Upper lobe of left lung (tissue), 6 donors: ENCODE measurements around the gene TAP2. TPM values are rescaled to one million over a fixed set of nuclear protein-coding genes. Genes with fewer than 3 reads are reported as not detected.
"Not testable (repeated sequence)": the region's sequence is repeated elsewhere in the genome, so short reads cannot be mapped to it uniquely, and the experiment has no call there.

Experiments
- ATAC-seq, 2 donors: fragments of 200-7000 bp; cut with Tn5 transposase; one replicate each; pipeline ENCODE4 v1.9.1; 2022; ENCODE audit warnings: mild to moderate bottlenecking in 2 of 2, moderate library complexity in 2 of 2; ENCODE audit not compliant: low FRiP score in 2 of 2
- DNase-seq, 2 donors: peaks; one replicate each; pipeline ENCODE4 v3.0.0-alpha.2; 2019 to 2020
- H3K27ac ChIP-seq, 4 donors: fragments of 200-600 bp; sonication (generic); one replicate each; pipeline ENCODE4 v1.5.1; 2016 to 2019
- H3K27me3 ChIP-seq, 4 donors: fragments of 200-600 bp; sonication (generic); one replicate each; pipeline ENCODE4 v1.5.1; 2017 to 2019
- H3K36me3 ChIP-seq, 4 donors: fragments of 200-600 bp; sonication (generic); one replicate each; pipeline ENCODE4 v1.5.1; 2016 to 2019
- H3K4me1 ChIP-seq, 4 donors: fragments of 200-600 bp; sonication (generic); one replicate each; pipeline ENCODE4 v1.5.1; 2018 to 2019
- H3K4me3 ChIP-seq, 4 donors: fragments of 200-600 bp; sonication (generic); one replicate each; pipeline ENCODE4 v1.5.1; 2017 to 2019; ENCODE audit warnings: mild to moderate bottlenecking in 2 of 4, moderate library complexity in 1 of 4
- H3K9me3 ChIP-seq, 4 donors: fragments of 200-600 bp; sonication (generic); one replicate each; pipeline ENCODE4 v1.5.1; 2018 to 2019
- CTCF ChIP-seq, 6 experiments: fragments of 450-650 bp in 4 of 6; fragments of 200-600 bp in 2 of 6; sonication (generic) in 2 of 6; IDR thresholded peaks; one replicate each; pipeline ENCODE4 v1.5.1; 2016 to 2019; ENCODE audit warnings: antibody characterized with exemption in 6 of 6
- EP300 ChIP-seq, 4 donors: sonication (generic); formaldehyde crosslinking; IDR thresholded peaks; one replicate each; pipeline ENCODE4 v1.5.1; 2017; ENCODE audit warnings: antibody characterized with exemption in 4 of 4, control low read depth in 2 of 4
- POLR2A ChIP-seq, 4 donors: fragments of 450-650 bp; IDR thresholded peaks; one replicate each; pipeline ENCODE4 v1.5.1; 2016 to 2017; ENCODE audit warnings: antibody characterized with exemption in 4 of 4, mild to moderate bottlenecking in 2 of 4
- POLR2AphosphoS5 ChIP-seq, 2 donors: sonication (generic); formaldehyde crosslinking; IDR thresholded peaks; one replicate each; pipeline ENCODE4 v1.5.1; 2017; ENCODE audit warnings: antibody characterized with exemption in 2 of 2
- WGBS, 2 donors: methylation state at CpG; one replicate each; pipeline ENCODE4 v1.1.5; 2017 to 2018; 5-methylcytosine and 5-hydroxymethylcytosine counted together
- total RNA-seq, 6 donors: library from RNA; depleted of rRNA in 4 of 6; stranded (reverse); fragments of >200 nt in 4 of 6; gene quantifications; one replicate each; pipeline versions ENCODE4 v1.1.0 to v1.2.1, GENCODE V29; 2016 to 2021
- donor health status: DM: no; HTN: no; CAD: no; lungs with moderate emphysema.
- donor health status: DM: no; HTN: yes; CAD: no; lungs with severe emphysema.

Gene TAP2
- total RNA-seq, 6 donors from 2014 or later: 17.6 to 266 (median 62.1) TPM

- Histone ChIP-seq H3K27ac (no peak overlapping the region), H3K4me3 (no peak overlapping the region), H3K9me3 (no peaks in the 10 kb centered on the region), H3K27me3 (no peaks in the 10 kb centered on the region), H3K36me3 (no peaks in the 10 kb centered on the region), H3K4me1 (peaks cover 0 to 8% (median 2%) of the 10 kb centered on the region in 4 donors)
- 15 to 24% methylated on average over 5 of the region's 5 CpGs for WGBS, 2 donors
- TF ChIP-seq POLR2A (IDR thresholded peaks at IDR 0.05) (no peak), EP300 (IDR thresholded peaks at IDR 0.05) (peak in 2 of 4 donors; percentile 10 to 15), POLR2AphosphoS5 (IDR thresholded peaks at IDR 0.05) (peak; percentile 38 to 64), CTCF (IDR thresholded peaks at IDR 0.05) (no peak)
- DNase-seq (peak in 1 of 2 donors; percentile 88), ATAC-seq (peak; percentile 66 to 81)
These were observed 45.2 kb upstream of the TAP2 start for GRCh38 chr6:32883789-32884188.

- Histone ChIP-seq H3K27me3 (no peaks in the 10 kb centered on the region), H3K9me3 (no peaks in the 10 kb centered on the region), H3K4me3 (no peak overlapping the region), H3K4me1 (peaks cover 0 to 8% (median 2%) of the 10 kb centered on the region in 4 donors), H3K36me3 (no peaks in the 10 kb centered on the region), H3K27ac (no peak overlapping the region)
- WGBS, 2 donors: 74 to 86% methylated on average over 1 of the region's 1 CpG
- ATAC-seq (no peak), DNase-seq (no peak)
- TF ChIP-seq EP300 (IDR thresholded peaks at IDR 0.05) (no peak), CTCF (IDR thresholded peaks at IDR 0.05) (no peak), POLR2A (IDR thresholded peaks at IDR 0.05) (no peak), POLR2AphosphoS5 (IDR thresholded peaks at IDR 0.05) (no peak)
These were observed 44.3 kb upstream of the TAP2 start for GRCh38 chr6:32882879-32883250.

GRCh38 chr6:32880962-32881361, 42.4 kb upstream of the TAP2 start:
- not testable (repeated sequence) for H3K4me3 ChIP-seq

GRCh38 chr6:32879691-32880090, 41.2 kb upstream of the TAP2 start:
- no peaks in the 10 kb centered on the region for H3K27me3 ChIP-seq
- peaks cover 0 to 8% (median 2%) of the 10 kb centered on the region in 4 donors for H3K4me1 ChIP-seq
- no peak for TF ChIP-seq POLR2A (IDR thresholded peaks at IDR 0.05)
- no peak for TF ChIP-seq POLR2AphosphoS5 (IDR thresholded peaks at IDR 0.05)
- no peak for TF ChIP-seq CTCF (IDR thresholded peaks at IDR 0.05)
- peak overlapping the region in 1 of 4 donors; percentile 13 for H3K4me3 ChIP-seq
- WGBS, 2 donors: 67 to 74% methylated on average over 25 to 35 of the region's 35 CpGs
- DNase-seq (peak in 1 of 2 donors; percentile 75), ATAC-seq (no peak)
- H3K27ac ChIP-seq: no peak overlapping the region
- no peaks in the 10 kb centered on the region for H3K36me3 ChIP-seq
- H3K9me3 ChIP-seq: no peaks in the 10 kb centered on the region

More at GRCh38 chr6:32880962-32881361, 42.4 kb upstream of the TAP2 start:
- not testable (repeated sequence) for ATAC-seq, H3K27ac ChIP-seq, H3K4me1 ChIP-seq, DNase-seq, H3K27me3 ChIP-seq, H3K9me3 ChIP-seq, H3K36me3 ChIP-seq
- WGBS, 2 donors: 92 to 93% methylated on average over 3 of the region's 3 CpGs

DNA sequence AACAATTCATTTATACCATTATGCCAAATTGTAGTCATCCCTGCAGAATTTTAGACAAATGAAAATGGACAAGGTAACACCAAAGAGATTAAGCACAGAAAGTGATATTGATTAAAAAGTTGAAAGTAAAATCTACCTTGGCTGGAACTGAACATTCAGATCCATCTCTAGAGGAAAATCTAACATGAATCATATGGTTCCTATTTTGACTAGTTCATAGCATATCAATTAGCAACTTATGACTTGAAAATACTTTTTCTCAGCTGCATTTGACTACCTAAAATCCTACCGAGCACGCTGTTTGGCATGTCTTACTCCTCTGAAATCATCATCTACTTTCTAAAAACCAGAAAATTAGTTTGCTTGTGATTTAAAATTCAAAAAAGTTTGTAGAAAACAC, 38.1 kb upstream of the TAP2 start:
- TF ChIP-seq CTCF (IDR thresholded peaks at IDR 0.05): no peak
- TF ChIP-seq EP300 (IDR thresholded peaks at IDR 0.05): no peak
- no peak for TF ChIP-seq POLR2AphosphoS5 (IDR thresholded peaks at IDR 0.05)
- no peak for TF ChIP-seq POLR2A (IDR thresholded peaks at IDR 0.05)
- H3K36me3 ChIP-seq: no peaks in the 10 kb centered on the region
- 90 to 97% methylated on average over 2 of the region's 2 CpGs for WGBS, 2 donors
- H3K27me3 ChIP-seq: no peaks in the 10 kb centered on the region
- DNase-seq (no peak), ATAC-seq (no peak)
- H3K27ac ChIP-seq: no peak overlapping the region
- H3K9me3 ChIP-seq: no peaks in the 10 kb centered on the region
- no peak overlapping the region for H3K4me3 ChIP-seq
- no peaks in the 10 kb centered on the region for H3K4me1 ChIP-seq

DNA sequence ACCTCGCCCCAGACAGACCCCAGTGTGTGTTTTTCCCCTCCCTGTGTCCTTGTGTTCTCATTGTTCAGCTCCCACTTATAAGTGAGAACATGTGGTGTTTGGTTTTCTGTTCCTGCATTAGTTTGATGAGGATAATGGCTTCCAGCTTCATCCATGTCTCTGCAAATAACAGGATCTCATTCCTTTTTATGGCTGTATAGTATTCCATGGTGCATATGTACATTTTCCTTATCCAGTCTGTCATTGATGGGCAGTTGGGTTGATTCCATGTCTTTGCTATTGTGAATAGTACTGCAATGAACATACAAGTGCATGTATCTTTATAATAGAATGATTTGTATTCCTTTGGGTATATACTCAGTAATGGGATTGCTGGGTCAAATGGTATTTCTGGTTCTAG, 35.4 kb upstream of the TAP2 start:
- not testable (repeated sequence) for H3K27me3 ChIP-seq, ATAC-seq, DNase-seq, H3K4me1 ChIP-seq, H3K36me3 ChIP-seq, H3K9me3 ChIP-seq, H3K27ac ChIP-seq, H3K4me3 ChIP-seq
- 14 to 82% methylated on average over 1 of the region's 1 CpG for WGBS, 2 donors
